Measurements from ENCODE around the gene MANBA. TPM values are rescaled to one million over a fixed set of nuclear protein-coding genes. Genes with fewer than 3 reads are reported as not detected.

Gene MANBA
- total RNA-seq, 4 donors from 2014 or later, result 26.2 to 31.0 (median 27.7) TPM

DNA sequence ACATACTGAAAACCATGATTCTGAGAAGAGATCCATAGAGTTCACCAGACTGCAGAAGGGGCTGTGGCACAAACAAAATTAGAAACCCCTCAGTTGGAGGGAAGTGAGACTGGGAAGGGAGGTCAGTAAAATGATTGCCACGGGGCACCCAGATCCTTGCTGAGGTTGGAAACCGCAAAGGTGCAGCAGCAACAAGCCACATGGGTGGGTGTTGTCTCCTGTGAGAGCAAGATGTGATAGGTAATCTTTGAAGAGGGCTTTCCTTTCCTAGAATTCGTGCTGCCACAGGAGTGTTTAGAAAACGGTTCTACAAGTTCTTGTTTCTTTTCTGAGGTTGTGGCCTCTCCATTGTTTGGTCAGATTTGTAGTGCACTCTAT lies 174.1 kb downstream of the MANBA start:
- Histone ChIP-seq H3K4me3 (no peak overlapping the region), H3K9me3 (no peaks in the 10 kb centered on the region), H3K36me3 (peaks cover 0 to 96% of the 10 kb centered on the region in 2 donors), H3K27me3 (no peaks in the 10 kb centered on the region), H3K4me1 (no peaks in the 10 kb centered on the region), H3K27ac (no peak overlapping the region)
- 78 to 82% methylated on average over 2 to 4 of the region's 4 CpGs for WGBS, 2 donors (ENCODE audit: low coverage in 1 of 2)
- no peak for TF ChIP-seq CTCF (IDR thresholded peaks at IDR 0.05)
- no peak for ATAC-seq

GRCh38 chr4:102586002-102586643 lies 174.6 kb downstream of the MANBA start:
- Histone ChIP-seq H3K4me1 (no peaks in the 10 kb centered on the region), H3K4me3 (no peak overlapping the region), H3K36me3 (peaks cover 0 to 96% of the 10 kb centered on the region in 2 donors), H3K27ac (no peak overlapping the region), H3K27me3 (no peaks in the 10 kb centered on the region), H3K9me3 (no peaks in the 10 kb centered on the region)
- no peak for ATAC-seq
- 91 to 92% methylated on average over 2 to 4 of the region's 4 CpGs for WGBS, 2 donors (ENCODE audit: low coverage in 1 of 2)
- TF ChIP-seq CTCF (IDR thresholded peaks at IDR 0.05) (no peak), POLR2A (IDR thresholded peaks at IDR 0.05) (no peak), EP300 (IDR thresholded peaks at IDR 0.05) (no peak), POLR2AphosphoS5 (IDR thresholded peaks at IDR 0.05) (no peak)

- no peaks in the 10 kb centered on the region for H3K27me3 ChIP-seq
- 95 to 98% methylated on average over 2 of the region's 2 CpGs for WGBS, 2 donors (ENCODE audit: low coverage in 1 of 2)
- ATAC-seq, result no peak
These were observed 175.4 kb downstream of the MANBA start for GRCh38 chr4:102585329-102585728.

DNA sequence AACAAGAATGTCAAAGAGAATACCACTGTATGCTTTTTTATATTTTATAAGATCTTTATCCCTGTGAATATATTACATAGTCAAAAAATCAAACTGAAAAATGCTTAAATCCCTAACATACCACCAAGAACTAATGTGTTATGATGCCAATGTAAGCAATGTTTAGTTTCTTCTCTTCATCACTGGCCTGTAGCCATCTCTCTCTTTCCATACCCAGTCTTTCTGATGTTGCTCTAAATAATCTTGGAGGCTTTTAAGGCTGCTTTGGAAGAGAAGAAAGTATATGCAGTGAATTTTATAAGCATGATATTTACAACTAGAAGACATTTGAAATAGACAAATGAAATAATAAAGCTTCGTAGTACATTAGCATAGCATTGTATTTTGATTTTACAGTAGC lies 176.7 kb downstream of the MANBA start:
- no peak for TF ChIP-seq EP300 (IDR thresholded peaks at IDR 0.05)
- no peak for TF ChIP-seq POLR2A (IDR thresholded peaks at IDR 0.05)
- TF ChIP-seq CTCF (IDR thresholded peaks at IDR 0.05), result no peak
- no peak for TF ChIP-seq POLR2AphosphoS5 (IDR thresholded peaks at IDR 0.05)
- no peak for ATAC-seq
- Histone ChIP-seq H3K4me1 (no peaks in the 10 kb centered on the region), H3K9me3 (no peaks in the 10 kb centered on the region), H3K4me3 (no peak overlapping the region), H3K36me3 (peaks cover 0 to 100% of the 10 kb centered on the region in 2 donors), H3K27me3 (no peaks in the 10 kb centered on the region), H3K27ac (no peak overlapping the region)
- 71 to 88% methylated on average over 1 of the region's 1 CpG for WGBS, 2 donors (ENCODE audit: low coverage in 1 of 2)

More at GRCh38 chr4:102585329-102585728, 175.4 kb downstream of the MANBA start:
- TF ChIP-seq CTCF (IDR thresholded peaks at IDR 0.05), result no peak
- no peak for TF ChIP-seq POLR2AphosphoS5 (IDR thresholded peaks at IDR 0.05)
- no peak for TF ChIP-seq POLR2A (IDR thresholded peaks at IDR 0.05)
- TF ChIP-seq EP300 (IDR thresholded peaks at IDR 0.05), result no peak
- Histone ChIP-seq H3K4me3 (no peak overlapping the region), H3K27ac (no peak overlapping the region), H3K4me1 (no peaks in the 10 kb centered on the region), H3K9me3 (no peaks in the 10 kb centered on the region), H3K36me3 (peaks cover 0 to 96% of the 10 kb centered on the region in 2 donors)

Small RNA genes within 50 kb of the gene (small RNA-seq; reads per million reads assigned to genes)
- gene AC018797.1, result 0 reads per million in 4 donors

Other genes with a start within 250 kb of the MANBA start
- 100 to 1,000 TPM; 345 to 432 (median 402) TPM for gene UBE2D3, start 66.6 kb upstream of the MANBA start, total RNA-seq
- 10 to 100 TPM in 3 of 4 donors, 1 to 10 TPM in 1; 6.7 to 22.2 (median 12.9) TPM for gene CISD2, start 108.0 kb upstream of the MANBA start, total RNA-seq

Data from gastroesophageal sphincter (tissue), 4 donors.